ENCODE results near the gene TSC22D2.
"Not testable (repeated sequence)": the region's sequence is repeated elsewhere in the genome, so short reads cannot be mapped to it uniquely, and the experiment has no call there.

- not testable (repeated sequence) for TF ChIP-seq CTCF (IDR thresholded peaks at IDR 0.05; ENCODE audit: poor library complexity); EZH2 (IDR thresholded peaks at IDR 0.05; ENCODE audit: borderline replicate concordance)
These were observed 65.1 kb downstream of the TSC22D2 start for GRCh38 chr3:150473161-150473560.
